ENCODE data around the gene MAPKAP1. TPM values are rescaled to one million over a fixed set of nuclear protein-coding genes. Genes with fewer than 3 reads are reported as not detected.

The MAPKAP1 gene
- total RNA-seq, 1 donor from 2014 or later, result 49.6 TPM

- TF ChIP-seq, protein P1, sequence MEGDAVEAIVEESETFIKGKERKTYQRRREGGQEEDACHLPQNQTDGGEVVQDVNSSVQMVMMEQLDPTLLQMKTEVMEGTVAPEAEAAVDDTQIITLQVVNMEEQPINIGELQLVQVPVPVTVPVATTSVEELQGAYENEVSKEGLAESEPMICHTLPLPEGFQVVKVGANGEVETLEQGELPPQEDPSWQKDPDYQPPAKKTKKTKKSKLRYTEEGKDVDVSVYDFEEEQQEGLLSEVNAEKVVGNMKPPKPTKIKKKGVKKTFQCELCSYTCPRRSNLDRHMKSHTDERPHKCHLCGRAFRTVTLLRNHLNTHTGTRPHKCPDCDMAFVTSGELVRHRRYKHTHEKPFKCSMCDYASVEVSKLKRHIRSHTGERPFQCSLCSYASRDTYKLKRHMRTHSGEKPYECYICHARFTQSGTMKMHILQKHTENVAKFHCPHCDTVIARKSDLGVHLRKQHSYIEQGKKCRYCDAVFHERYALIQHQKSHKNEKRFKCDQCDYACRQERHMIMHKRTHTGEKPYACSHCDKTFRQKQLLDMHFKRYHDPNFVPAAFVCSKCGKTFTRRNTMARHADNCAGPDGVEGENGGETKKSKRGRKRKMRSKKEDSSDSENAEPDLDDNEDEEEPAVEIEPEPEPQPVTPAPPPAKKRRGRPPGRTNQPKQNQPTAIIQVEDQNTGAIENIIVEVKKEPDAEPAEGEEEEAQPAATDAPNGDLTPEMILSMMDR (IDR thresholded peaks at IDR 0.05), result no peak
- H3K27ac ChIP-seq, result no peak overlapping the region
- no peaks in the 10 kb centered on the region for H3K36me3 ChIP-seq
- intact Hi-C loops (cut with DNase I), result no loop called here
- H3K4me3 ChIP-seq, result no peak overlapping the region
- H3K9me3 ChIP-seq, result no peaks in the 10 kb centered on the region
- no peaks in the 10 kb centered on the region for H3K27me3 ChIP-seq
- no peak for DNase-seq (ENCODE audit: low spot score in 2 of 2)
- H3K4me1 ChIP-seq, result no peaks in the 10 kb centered on the region
Measured at GRCh38 chr9:125415583-125416460, 291.2 kb downstream of the MAPKAP1 start.

- no peak overlapping the region for H3K4me3 ChIP-seq
- DNase-seq (ENCODE audit: low spot score in 2 of 2), result no peak
- H3K27me3 ChIP-seq, result peaks cover 5% of the 10 kb centered on the region
- H3K4me1 ChIP-seq, result no peaks in the 10 kb centered on the region
- H3K9me3 ChIP-seq, result no peaks in the 10 kb centered on the region
- H3K27ac ChIP-seq, result no peak overlapping the region
- intact Hi-C loops (cut with DNase I), result no loop called here
- TF ChIP-seq, protein P1 (IDR thresholded peaks at IDR 0.05), result no peak
- no peaks in the 10 kb centered on the region for H3K36me3 ChIP-seq
Measured at GRCh38 chr9:125413579-125413978, 293.4 kb downstream of the MAPKAP1 start.

- DNase-seq (ENCODE audit: low spot score in 2 of 2), result no peak
- TF ChIP-seq, protein P1 (IDR thresholded peaks at IDR 0.05), result no peak
- H3K36me3 ChIP-seq, result no peaks in the 10 kb centered on the region
- intact Hi-C loops (cut with DNase I), result no loop called here
- H3K4me1 ChIP-seq, result peaks cover 2 to 4% of the 10 kb centered on the region in 2 donors
- H3K9me3 ChIP-seq, result no peaks in the 10 kb centered on the region
- peaks cover 5% of the 10 kb centered on the region for H3K27me3 ChIP-seq
- H3K27ac ChIP-seq, result no peak overlapping the region
- H3K4me3 ChIP-seq, result no peak overlapping the region
Measured at GRCh38 chr9:125412166-125412565, 294.8 kb downstream of the MAPKAP1 start.

DNA sequence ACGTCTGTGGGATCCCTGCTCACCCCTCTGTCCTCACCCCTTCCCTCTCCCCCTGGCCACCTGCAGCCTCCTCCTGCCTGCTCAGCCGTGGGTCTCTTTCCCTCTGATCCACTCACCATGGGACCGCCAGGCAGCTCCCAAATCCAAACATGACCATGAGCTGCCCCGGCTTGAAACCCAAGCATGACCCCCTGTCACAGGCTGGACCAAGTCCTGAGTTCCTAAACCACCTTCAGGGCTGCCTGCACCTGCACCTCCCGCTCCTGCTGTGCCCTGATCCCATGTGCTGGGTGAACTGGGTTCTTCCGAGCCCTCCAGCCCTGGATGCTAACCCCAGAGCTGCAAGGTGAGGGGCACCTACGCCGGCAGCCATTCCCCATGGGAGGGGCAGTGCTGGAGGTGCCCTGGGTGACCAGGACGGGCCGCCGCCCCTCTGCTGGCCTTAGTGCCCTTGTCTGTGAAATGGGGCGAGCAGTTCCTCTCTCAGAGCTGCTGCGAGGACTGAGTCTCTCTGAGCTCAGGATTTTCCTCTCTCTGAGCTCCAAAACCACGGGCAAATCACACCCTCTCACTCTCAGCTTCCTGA, 295.7 kb downstream of the MAPKAP1 start:
- TF ChIP-seq, protein P1 (IDR thresholded peaks at IDR 0.05), result no peak
- Histone ChIP-seq H3K4me1 (peaks cover 2 to 4% of the 10 kb centered on the region in 2 donors), H3K9me3 (no peaks in the 10 kb centered on the region), H3K36me3 (no peaks in the 10 kb centered on the region), H3K4me3 (no peak overlapping the region), H3K27ac (no peak overlapping the region), H3K27me3 (peaks cover 5% of the 10 kb centered on the region)
- intact Hi-C loops (cut with DNase I), result no loop called here
- no peak for DNase-seq (ENCODE audit: low spot score in 2 of 2)

DNA sequence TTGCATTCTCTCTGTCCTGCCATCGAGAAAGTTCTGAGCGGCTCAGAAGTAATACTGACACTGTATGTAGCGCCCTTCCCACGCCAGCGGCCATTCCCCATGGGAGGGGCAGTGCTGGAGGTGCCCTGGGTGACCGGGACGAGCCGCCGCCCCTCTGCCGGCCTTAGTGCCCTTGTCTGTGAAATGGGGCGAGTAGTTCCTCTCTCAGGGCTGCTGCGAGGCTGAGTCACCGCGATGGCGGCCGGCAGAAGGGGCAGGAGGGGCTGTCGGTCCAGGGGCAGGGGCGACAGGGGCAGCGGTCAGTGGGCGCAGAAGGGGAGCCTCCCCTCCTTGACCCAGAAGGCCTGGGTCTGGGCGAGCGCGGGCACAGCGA, 296.5 kb downstream of the MAPKAP1 start:
- H3K4me1 ChIP-seq, result peaks cover 2 to 4% of the 10 kb centered on the region in 2 donors
- H3K27me3 ChIP-seq, result peaks cover 5% of the 10 kb centered on the region
- no peak overlapping the region for H3K4me3 ChIP-seq
- H3K36me3 ChIP-seq, result no peaks in the 10 kb centered on the region
- TF ChIP-seq, protein P1 (IDR thresholded peaks at IDR 0.05), result no peak
- intact Hi-C loops (cut with DNase I), result no loop called here
- H3K27ac ChIP-seq, result no peak overlapping the region
- no peak for DNase-seq (ENCODE audit: low spot score in 2 of 2)
- H3K9me3 ChIP-seq, result no peaks in the 10 kb centered on the region

Data from ascending aorta (tissue), 2 donors.